ENCODE results near the gene NAALADL2.

- TF ChIP-seq CTCF (IDR thresholded peaks at IDR 0.05; ENCODE audit: extremely low read depth in 1 of 2, insufficient read depth in 1 of 2, low read depth in 1 of 2, low read length in 2 of 2) (no peak), POLR2AphosphoS5 (IDR thresholded peaks at IDR 0.05; ENCODE audit: insufficient read depth, low read depth, low read length) (no peak), MYC (IDR thresholded peaks at IDR 0.05; ENCODE audit: low read depth, low read length) (no peak), EZH2 (IDR thresholded peaks at IDR 0.05; ENCODE audit: borderline replicate concordance, low read depth, low read length, severe bottlenecking) (no peak)
These were observed 803.7 kb downstream of the NAALADL2 start for GRCh38 chr3:175662815-175663214.

Data from endothelial cell of umbilical vein (primary cell).